DMS53 (cell line): Measurements from ENCODE around the gene SSTR5.

ENCODE experiments used
- DNase-seq: peaks from one replicate; lab custom pipeline; 2025; lab: John Stamatoyannopoulos, UW

SSTR5 gene

GRCh38 chr16:1072526-1073261 is at the start of gene SSTR5:
Gene SSTR5 (plus strand): TSS chr16:1072747. CDS start chr16:1078869, 6,122 bp downstream.
- DNase-seq = no peak

- no peak for DNase-seq
These were observed 48.4 kb upstream of the SSTR5 start for GRCh38 chr16:1024138-1024537.

- DNase-seq = peak; percentile 32
These were observed 47.3 kb upstream of the SSTR5 start for GRCh38 chr16:1025183-1025809.

- DNase-seq = no peak
These were observed 46.3 kb upstream of the SSTR5 start for GRCh38 chr16:1026057-1026783.

- peak; percentile 23 for DNase-seq
These were observed 45.6 kb upstream of the SSTR5 start for GRCh38 chr16:1026784-1027500.

- DNase-seq = no peak
These were observed 45.1 kb upstream of the SSTR5 start for GRCh38 chr16:1027501-1027815.

GRCh38 chr16:1028056-1028455 is 44.5 kb upstream of the SSTR5 start:
- no peak for DNase-seq

DNA sequence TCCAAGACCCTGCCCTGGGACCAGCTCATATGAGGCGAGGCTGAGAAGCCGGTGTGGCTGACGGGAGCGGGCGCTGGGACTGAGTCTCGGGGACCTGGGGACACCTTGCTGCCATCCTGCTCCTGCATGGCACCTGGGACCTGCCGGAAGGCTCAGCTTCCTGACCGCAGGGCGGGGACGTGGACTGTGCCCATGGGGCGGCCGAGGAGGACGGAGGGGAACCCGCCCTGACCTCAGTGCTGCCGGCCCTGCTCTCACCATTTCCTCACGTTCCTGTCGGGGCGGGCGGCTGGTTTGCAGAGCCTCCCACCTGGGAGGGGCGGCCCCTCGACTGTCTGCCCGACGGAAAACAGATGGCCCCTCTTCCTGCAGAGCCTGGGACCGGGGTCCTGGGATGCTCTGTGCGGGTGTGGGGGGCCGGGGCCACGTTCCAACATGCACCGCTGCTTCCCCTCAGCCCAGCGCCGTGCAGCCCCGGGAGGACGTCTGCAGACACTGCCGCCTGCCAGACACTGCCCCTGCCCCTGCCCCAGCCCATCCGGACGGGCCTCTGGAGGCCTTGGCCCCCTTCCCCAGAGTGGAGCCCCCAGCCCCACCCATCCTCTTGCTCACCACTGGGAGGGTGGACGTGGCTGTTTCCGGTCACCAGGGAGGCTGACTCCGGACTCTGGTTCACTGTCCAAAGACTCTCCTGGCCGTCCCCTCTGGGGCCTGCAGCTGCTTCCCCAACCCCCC is 43.9 kb upstream of the SSTR5 start:
- DNase-seq = no peak

DNA sequence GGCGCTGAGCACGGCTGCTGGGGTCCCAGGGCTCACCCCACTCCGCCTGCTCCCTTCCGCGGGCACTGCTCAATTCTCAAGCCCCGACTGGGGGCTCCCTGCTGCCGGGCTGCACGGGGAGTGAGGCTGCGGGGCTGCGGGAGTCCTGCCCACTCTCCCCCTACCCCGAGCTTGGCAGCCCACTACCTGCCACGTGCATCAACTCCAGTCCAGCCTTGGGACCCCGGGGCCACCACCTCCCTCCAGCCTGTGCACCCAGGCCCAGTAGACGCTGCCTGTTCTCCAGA is 43.3 kb upstream of the SSTR5 start:
- DNase-seq = no peak

DNA sequence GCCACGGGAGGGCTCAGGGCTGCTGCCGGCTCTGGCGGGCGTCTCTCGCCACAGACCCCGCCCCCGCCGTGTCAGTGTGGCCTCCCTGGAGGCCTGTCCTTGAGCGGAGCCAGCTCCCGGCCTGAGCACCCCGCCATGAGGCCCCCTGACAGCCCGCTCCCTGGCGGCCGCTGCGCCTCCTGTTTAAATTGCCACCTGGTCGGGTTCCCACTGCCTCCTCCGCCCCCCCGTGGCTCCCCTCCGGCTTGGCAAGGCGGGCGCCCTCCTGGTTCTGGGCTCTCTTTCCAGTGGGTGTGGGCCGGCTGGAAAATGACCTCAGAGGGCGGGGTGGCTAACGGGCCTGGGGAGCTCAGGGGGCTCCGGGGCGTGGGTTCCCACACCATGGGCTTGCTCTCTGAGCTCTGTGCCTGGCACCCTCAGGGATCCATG is 42.1 kb upstream of the SSTR5 start:
- DNase-seq = no peak

DNA sequence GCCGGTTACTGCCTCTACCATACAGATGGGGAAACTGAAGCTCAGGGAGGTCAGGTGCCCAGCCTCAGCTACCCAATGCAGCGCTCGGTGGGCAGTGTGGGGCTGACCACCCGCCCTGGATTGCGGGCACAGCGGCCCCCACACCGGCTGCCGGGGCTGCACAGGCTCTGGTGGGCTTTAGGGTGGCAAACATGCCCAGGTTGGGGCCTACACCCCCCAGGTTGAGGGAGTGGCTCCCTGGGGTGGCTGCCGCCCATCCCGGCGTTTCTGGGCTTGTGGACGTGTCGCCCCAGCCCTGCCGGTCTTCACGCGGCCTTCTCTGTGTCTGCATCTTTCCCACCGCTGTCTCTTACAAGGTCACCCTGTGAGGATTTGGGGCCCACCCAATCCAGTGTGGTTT is 40.9 kb upstream of the SSTR5 start:
- no peak for DNase-seq

DNA sequence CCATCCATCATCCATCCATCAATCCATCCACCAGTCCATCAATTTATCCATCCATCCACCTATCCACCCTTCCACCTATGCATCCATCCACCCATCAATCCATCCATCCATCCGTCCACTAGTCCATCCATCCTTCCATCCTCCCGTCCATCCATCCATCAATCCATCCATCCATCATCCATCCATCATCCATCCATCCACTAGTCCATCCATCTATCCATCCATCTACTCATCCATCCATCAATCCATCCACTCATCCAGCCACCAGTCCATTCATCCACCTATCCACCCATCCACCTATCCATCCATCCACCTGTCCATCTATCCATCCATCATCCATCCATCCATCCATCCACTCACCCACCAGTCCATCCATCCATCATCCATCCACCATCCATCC is 39.9 kb upstream of the SSTR5 start:
- DNase-seq = no peak

GRCh38 chr16:1033128-1033679 is 39.3 kb upstream of the SSTR5 start:
- DNase-seq = no peak

- no peak for DNase-seq
These were observed 38.1 kb upstream of the SSTR5 start for GRCh38 chr16:1034230-1035065.

- DNase-seq = no peak
These were observed 37.5 kb upstream of the SSTR5 start for GRCh38 chr16:1035066-1035415.

GRCh38 chr16:1036166-1036565 is 36.4 kb upstream of the SSTR5 start:
- DNase-seq = no peak

- DNase-seq = peak; percentile 21
These were observed 35.7 kb upstream of the SSTR5 start for GRCh38 chr16:1036726-1037393.

- no peak for DNase-seq
These were observed 34.9 kb upstream of the SSTR5 start for GRCh38 chr16:1037394-1038257.

DNA sequence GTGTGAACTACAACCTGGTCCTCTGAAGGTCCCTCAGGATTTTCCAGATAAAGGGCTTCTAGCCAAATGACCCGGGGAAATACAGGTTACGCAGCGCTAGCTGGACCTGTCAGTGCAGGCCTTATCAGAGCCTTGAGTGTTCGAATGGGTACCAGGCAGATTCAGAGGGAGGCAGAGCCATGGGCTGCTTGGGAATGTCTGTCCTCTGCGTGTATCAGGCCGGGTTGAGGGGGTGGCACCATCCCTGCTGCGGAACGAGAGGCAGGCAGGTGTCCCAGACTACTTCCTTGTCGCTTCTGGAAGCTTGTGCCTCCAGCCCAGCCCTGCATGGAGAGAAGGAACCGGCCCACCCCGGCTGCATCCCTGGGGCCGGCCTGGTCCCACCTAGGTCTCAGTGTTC is 33.6 kb upstream of the SSTR5 start:
- no peak for DNase-seq
